Neural progenitor cell (in vitro differentiated cells): ENCODE results near the gene LAMC1.

Experiments used
- EZH2phosphoT487 ChIP-seq: fragments of 200-600 bp; sonication (generic); IDR thresholded peaks from 2 replicates; pipeline ENCODE4 v1.6.1; 2017; ENCODE audit warnings: antibody characterized with exemption
- TF ChIP-seq, protein P1 (sequence below): fragments of 200-600 bp; sonication (generic); IDR thresholded peaks from 2 replicates; pipeline ENCODE4 v1.5.1; 2017; ENCODE audit warnings: antibody characterized with exemption, mild to moderate bottlenecking

DNA sequence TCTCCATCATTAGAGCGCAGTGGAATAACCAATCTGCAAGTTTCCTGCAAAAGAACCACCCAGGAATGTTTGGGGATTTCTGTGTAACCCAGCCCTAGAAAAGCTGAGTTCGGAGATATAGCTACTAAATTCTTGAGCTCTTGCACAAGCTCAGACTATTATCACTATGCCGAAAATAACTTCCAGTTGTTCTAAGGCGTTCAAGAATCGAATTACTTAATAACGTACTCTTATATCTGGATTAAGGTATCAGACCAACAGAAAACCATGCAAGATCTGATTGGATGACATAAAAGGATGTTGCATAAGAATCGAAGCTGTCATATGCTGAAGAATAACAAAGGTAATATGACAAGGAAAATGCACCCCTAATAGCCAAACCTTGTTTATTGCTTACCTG lies 155.3 kb downstream of the LAMC1 start:
- TF ChIP-seq EZH2phosphoT487 = no peak
- TF ChIP-seq, protein P1, sequence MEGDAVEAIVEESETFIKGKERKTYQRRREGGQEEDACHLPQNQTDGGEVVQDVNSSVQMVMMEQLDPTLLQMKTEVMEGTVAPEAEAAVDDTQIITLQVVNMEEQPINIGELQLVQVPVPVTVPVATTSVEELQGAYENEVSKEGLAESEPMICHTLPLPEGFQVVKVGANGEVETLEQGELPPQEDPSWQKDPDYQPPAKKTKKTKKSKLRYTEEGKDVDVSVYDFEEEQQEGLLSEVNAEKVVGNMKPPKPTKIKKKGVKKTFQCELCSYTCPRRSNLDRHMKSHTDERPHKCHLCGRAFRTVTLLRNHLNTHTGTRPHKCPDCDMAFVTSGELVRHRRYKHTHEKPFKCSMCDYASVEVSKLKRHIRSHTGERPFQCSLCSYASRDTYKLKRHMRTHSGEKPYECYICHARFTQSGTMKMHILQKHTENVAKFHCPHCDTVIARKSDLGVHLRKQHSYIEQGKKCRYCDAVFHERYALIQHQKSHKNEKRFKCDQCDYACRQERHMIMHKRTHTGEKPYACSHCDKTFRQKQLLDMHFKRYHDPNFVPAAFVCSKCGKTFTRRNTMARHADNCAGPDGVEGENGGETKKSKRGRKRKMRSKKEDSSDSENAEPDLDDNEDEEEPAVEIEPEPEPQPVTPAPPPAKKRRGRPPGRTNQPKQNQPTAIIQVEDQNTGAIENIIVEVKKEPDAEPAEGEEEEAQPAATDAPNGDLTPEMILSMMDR = no peak
